Activated naive CD8-positive, alpha-beta T cell treated with anti-CD3 and anti-CD28 coated beads for 36 hours (primary cell): Measurements from ENCODE around the gene PLEKHG7. TPM values are rescaled to one million over a fixed set of nuclear protein-coding genes. Genes with fewer than 3 reads are reported as not detected.
"Not testable (repeated sequence)": the region's sequence is repeated elsewhere in the genome, so short reads cannot be mapped to it uniquely, and the experiment has no call there.

Source experiments
- DNase-seq: peaks from one replicate; pipeline ENCODE4 v3.0.0; 2021
- H3K27ac Mint-ChIP-seq: one replicate; pipeline ENCODE4 v1.8.0; 2022; ENCODE audit warnings: mild to moderate bottlenecking, moderate library complexity, mixed read lengths
- H3K27me3 Mint-ChIP-seq: one replicate; pipeline ENCODE4 v1.8.0; 2022; ENCODE audit warnings: mild to moderate bottlenecking, mixed read lengths
- H3K36me3 Mint-ChIP-seq: one replicate; pipeline ENCODE4 v1.8.0; 2021; ENCODE audit warnings: mild to moderate bottlenecking, mixed read lengths
- H3K4me1 Mint-ChIP-seq: one replicate; pipeline ENCODE4 v1.8.0; 2021; ENCODE audit warnings: mixed read lengths
- H3K4me3 Mint-ChIP-seq: one replicate; pipeline ENCODE4 v1.8.0; 2022; ENCODE audit warnings: mild to moderate bottlenecking, moderate library complexity, mixed read lengths
- H3K9me3 Mint-ChIP-seq: one replicate; pipeline ENCODE4 v1.8.0; 2022; ENCODE audit warnings: mixed read lengths
- total RNA-seq, 2 experiments: library from RNA; stranded (reverse); gene quantifications; one replicate each; pipeline ENCODE4 v1.2.3, GENCODE V29; 2021

PLEKHG7 gene
- total RNA-seq, 2 experiments from 2014 or later = not detected

- Mint-ChIP-seq H3K27ac (no peak overlapping the region), H3K9me3 (peaks cover 5% of the 10 kb centered on the region), H3K4me3 (no peak overlapping the region), H3K27me3 (no peaks in the 10 kb centered on the region), H3K4me1 (no peaks in the 10 kb centered on the region), H3K36me3 (no peaks in the 10 kb centered on the region)
- DNase-seq = no peak
Observed at GRCh38 chr12:92729773-92730305, 27.1 kb downstream of the PLEKHG7 start.

- Mint-ChIP-seq H3K36me3 (no peaks in the 10 kb centered on the region), H3K27me3 (no peaks in the 10 kb centered on the region), H3K9me3 (peaks cover 1% of the 10 kb centered on the region), H3K27ac (no peak overlapping the region), H3K4me1 (no peaks in the 10 kb centered on the region), H3K4me3 (no peak overlapping the region)
- no peak for DNase-seq
Observed at GRCh38 chr12:92730758-92731157, 28.0 kb downstream of the PLEKHG7 start.

- Mint-ChIP-seq H3K9me3 (peaks cover 1% of the 10 kb centered on the region), H3K27me3 (no peaks in the 10 kb centered on the region), H3K36me3 (no peaks in the 10 kb centered on the region), H3K27ac (no peak overlapping the region), H3K4me3 (no peak overlapping the region), H3K4me1 (peaks cover 2% of the 10 kb centered on the region)
- DNase-seq = no peak
Observed at GRCh38 chr12:92732216-92732615, 29.4 kb downstream of the PLEKHG7 start.

GRCh38 chr12:92732716-92733115 is 29.9 kb downstream of the PLEKHG7 start:
- Mint-ChIP-seq H3K27ac (no peak overlapping the region), H3K9me3 (peaks cover 1% of the 10 kb centered on the region), H3K27me3 (no peaks in the 10 kb centered on the region), H3K4me3 (no peak overlapping the region), H3K36me3 (no peaks in the 10 kb centered on the region), H3K4me1 (peaks cover 2% of the 10 kb centered on the region)
- no peak for DNase-seq

GRCh38 chr12:92733181-92733580 is 30.4 kb downstream of the PLEKHG7 start:
- Mint-ChIP-seq H3K27ac (no peak overlapping the region), H3K9me3 (peaks cover 1% of the 10 kb centered on the region), H3K36me3 (no peaks in the 10 kb centered on the region), H3K4me3 (no peak overlapping the region), H3K27me3 (no peaks in the 10 kb centered on the region), H3K4me1 (peaks cover 2% of the 10 kb centered on the region)
- DNase-seq = no peak

- DNase-seq = no peak
- Mint-ChIP-seq H3K9me3 (peaks cover 1% of the 10 kb centered on the region), H3K4me1 (peaks cover 2% of the 10 kb centered on the region)
Observed at GRCh38 chr12:92733661-92734060, 30.9 kb downstream of the PLEKHG7 start.

GRCh38 chr12:92735131-92735721 is 32.4 kb downstream of the PLEKHG7 start:
- Mint-ChIP-seq H3K9me3 (peaks cover 1% of the 10 kb centered on the region), H3K36me3 (no peaks in the 10 kb centered on the region), H3K4me1 (peaks cover 2% of the 10 kb centered on the region), H3K4me3 (no peak overlapping the region), H3K27ac (no peak overlapping the region), H3K27me3 (no peaks in the 10 kb centered on the region)
- DNase-seq = no peak

More at GRCh38 chr12:92733661-92734060, 30.9 kb downstream of the PLEKHG7 start:
- Mint-ChIP-seq H3K4me3 (no peak overlapping the region), H3K27me3 (no peaks in the 10 kb centered on the region), H3K27ac (no peak overlapping the region), H3K36me3 (no peaks in the 10 kb centered on the region)

- Mint-ChIP-seq H3K4me1 (peaks cover 2% of the 10 kb centered on the region), H3K27me3 (no peaks in the 10 kb centered on the region), H3K4me3 (no peak overlapping the region), H3K27ac (no peak overlapping the region), H3K9me3 (peaks cover 1% of the 10 kb centered on the region), H3K36me3 (no peaks in the 10 kb centered on the region)
- DNase-seq = no peak
Observed at GRCh38 chr12:92736605-92737004, 33.8 kb downstream of the PLEKHG7 start.

GRCh38 chr12:92737855-92738850 is 35.4 kb downstream of the PLEKHG7 start:
- H3K9me3 Mint-ChIP-seq = peaks cover 1% of the 10 kb centered on the region
- no peak overlapping the region for H3K27ac Mint-ChIP-seq
- peaks cover 2% of the 10 kb centered on the region for H3K4me1 Mint-ChIP-seq
- H3K27me3 Mint-ChIP-seq = no peaks in the 10 kb centered on the region
- no peak overlapping the region for H3K4me3 Mint-ChIP-seq
- no peak for DNase-seq
- no peaks in the 10 kb centered on the region for H3K36me3 Mint-ChIP-seq

- Mint-ChIP-seq H3K4me1 (peaks cover 2% of the 10 kb centered on the region), H3K36me3 (no peaks in the 10 kb centered on the region), H3K9me3 (peaks cover 1% of the 10 kb centered on the region), H3K27ac (no peak overlapping the region), H3K4me3 (no peak overlapping the region), H3K27me3 (no peaks in the 10 kb centered on the region)
- no peak for DNase-seq
Observed at GRCh38 chr12:92739113-92739512, 36.3 kb downstream of the PLEKHG7 start.

GRCh38 chr12:92740411-92740810 is 37.6 kb downstream of the PLEKHG7 start:
- Mint-ChIP-seq H3K36me3 (no peaks in the 10 kb centered on the region), H3K9me3 (no peaks in the 10 kb centered on the region), H3K4me1 (peaks cover 2% of the 10 kb centered on the region), H3K27ac (no peak overlapping the region), H3K4me3 (no peak overlapping the region), H3K27me3 (no peaks in the 10 kb centered on the region)
- DNase-seq = no peak

GRCh38 chr12:92743026-92743425 is 40.2 kb downstream of the PLEKHG7 start:
- Mint-ChIP-seq H3K9me3 (no peaks in the 10 kb centered on the region), H3K36me3 (no peaks in the 10 kb centered on the region), H3K27ac (no peak overlapping the region), H3K27me3 (no peaks in the 10 kb centered on the region), H3K4me3 (no peak overlapping the region), H3K4me1 (peaks cover 6% of the 10 kb centered on the region)
- no peak for DNase-seq

GRCh38 chr12:92745856-92746550 is 43.2 kb downstream of the PLEKHG7 start:
- H3K36me3 Mint-ChIP-seq = no peaks in the 10 kb centered on the region
- peaks cover 6% of the 10 kb centered on the region for H3K4me1 Mint-ChIP-seq
- no peaks in the 10 kb centered on the region for H3K27me3 Mint-ChIP-seq

GRCh38 chr12:92747151-92747550 is 44.4 kb downstream of the PLEKHG7 start:
- no peak for DNase-seq
- H3K4me1 Mint-ChIP-seq = peaks cover 6% of the 10 kb centered on the region
- H3K27me3 Mint-ChIP-seq = no peaks in the 10 kb centered on the region
- H3K4me3 Mint-ChIP-seq = no peak overlapping the region
- no peak overlapping the region for H3K27ac Mint-ChIP-seq
- no peaks in the 10 kb centered on the region for H3K9me3 Mint-ChIP-seq
- H3K36me3 Mint-ChIP-seq = no peaks in the 10 kb centered on the region

More at GRCh38 chr12:92745856-92746550, 43.2 kb downstream of the PLEKHG7 start:
- no peak overlapping the region for H3K27ac Mint-ChIP-seq
- no peak overlapping the region for H3K4me3 Mint-ChIP-seq
- no peak for DNase-seq
- no peaks in the 10 kb centered on the region for H3K9me3 Mint-ChIP-seq

GRCh38 chr12:92749691-92750090 is 46.9 kb downstream of the PLEKHG7 start:
- H3K4me1 Mint-ChIP-seq, H3K36me3 Mint-ChIP-seq, H3K27ac Mint-ChIP-seq, H3K27me3 Mint-ChIP-seq, DNase-seq, H3K4me3 Mint-ChIP-seq, H3K9me3 Mint-ChIP-seq: not testable (repeated sequence)
